Natural killer cell treated with Interleukin-12 subunit alpha and Interleukin-12 subunit beta and Interleukin-15 and Interleukin-18, amount 100 ng/mL, for 72 hours (primary cell): Measurements from ENCODE around the gene U2AF2. TPM values are rescaled to one million over a fixed set of nuclear protein-coding genes. Genes with fewer than 3 reads are reported as not detected.

ENCODE experiments used
- ATAC-seq, 2 donors: fragments of 150-1000 bp; cut with Tn5 transposase in 1 of 2; sonication (Bioruptor Pico), chemical (Tn5 transposase) in 1 of 2; 2 replicates each; pipeline ENCODE4 v1.10.0; 2021
- DNase-seq: peaks from one replicate; pipeline ENCODE4 v3.0.0; 2022; ENCODE audit warnings: low spot score
- H3K27ac Mint-ChIP-seq, 2 donors: 1 replicate in 1 of 2; 2 replicates in 1 of 2; pipeline ENCODE4 v1.8.0; 2022; ENCODE audit warnings: mixed read lengths in 2 of 2, mild to moderate bottlenecking in 1 of 2, moderate library complexity in 1 of 2
- H3K27me3 Mint-ChIP-seq, 2 donors: 1 replicate in 1 of 2; 2 replicates in 1 of 2; pipeline ENCODE4 v1.8.0; 2022; ENCODE audit warnings: mixed read lengths in 2 of 2
- H3K36me3 Mint-ChIP-seq: one replicate; pipeline ENCODE4 v1.8.0; 2022; ENCODE audit warnings: mixed read lengths
- H3K4me1 Mint-ChIP-seq, 2 donors: 1 replicate in 1 of 2; 2 replicates in 1 of 2; pipeline ENCODE4 v1.8.0; 2022; ENCODE audit warnings: low read depth in 2 of 2, mixed read lengths in 2 of 2, mild to moderate bottlenecking in 1 of 2
- H3K4me3 Mint-ChIP-seq: one replicate; pipeline ENCODE4 v1.8.0; 2022; ENCODE audit warnings: mixed read lengths
- H3K9me3 Mint-ChIP-seq: 2 replicates; pipeline ENCODE4 v1.8.0; 2022; ENCODE audit warnings: mixed read lengths
- total RNA-seq, 2 donors: library from RNA; stranded (reverse); gene quantifications; one replicate each; pipeline ENCODE4 v1.2.3, GENCODE V29; 2022

U2AF2 gene
- total RNA-seq, 2 donors from 2014 or later, result 266 to 434 TPM

DNA sequence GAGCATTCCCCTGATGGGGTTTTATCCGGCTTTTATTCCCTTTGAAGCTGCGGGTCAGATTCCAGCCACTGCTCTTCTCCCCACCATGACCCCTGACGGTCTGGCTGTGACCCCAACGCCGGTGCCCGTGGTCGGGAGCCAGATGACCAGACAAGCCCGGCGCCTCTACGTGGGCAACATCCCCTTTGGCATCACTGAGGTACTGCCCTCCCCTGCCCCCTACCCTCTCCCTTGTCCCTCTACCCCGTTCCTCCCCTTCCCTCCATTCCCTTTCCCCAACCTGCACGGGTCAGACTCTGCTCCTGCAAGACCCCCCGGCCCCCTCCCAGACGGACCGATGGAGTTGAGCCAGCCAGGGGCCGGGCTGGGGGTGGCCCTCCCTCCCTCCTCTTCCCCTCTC lies 6.2 kb downstream of the U2AF2 start:
- H3K36me3 Mint-ChIP-seq, result peaks cover 34% of the 10 kb centered on the region
- no peak overlapping the region for H3K27ac Mint-ChIP-seq
- no peaks in the 10 kb centered on the region for H3K9me3 Mint-ChIP-seq
- no peak for ATAC-seq
- no peaks in the 10 kb centered on the region for H3K27me3 Mint-ChIP-seq
- H3K4me3 Mint-ChIP-seq, result no peak overlapping the region
- DNase-seq, result no peak
- peaks cover 48% of the 10 kb centered on the region in 2 donors for H3K4me1 Mint-ChIP-seq

DNA sequence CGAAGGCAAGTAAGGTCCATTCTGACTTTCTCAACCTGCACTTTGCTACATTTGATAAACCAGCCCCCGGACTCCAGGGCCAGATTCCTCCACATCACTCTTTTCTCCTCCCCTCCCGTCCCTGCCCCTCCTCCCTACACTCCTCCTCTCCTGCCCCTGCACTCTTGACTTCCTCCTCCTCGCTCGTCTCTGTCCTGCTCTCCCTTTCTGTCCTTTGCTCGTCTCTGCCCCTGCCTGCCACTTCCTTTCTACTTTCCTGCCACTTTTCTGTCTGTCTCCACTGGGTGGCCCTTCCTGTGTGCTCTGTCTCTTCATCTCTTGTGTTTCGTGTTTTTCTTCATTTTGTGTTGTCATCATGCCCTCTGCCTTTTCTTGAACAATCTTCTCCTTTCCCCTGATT lies 7.0 kb downstream of the U2AF2 start:
- Mint-ChIP-seq H3K27ac (peak overlapping the region in 1 of 2 donors; percentile 30), H3K4me1 (peaks cover 42 to 45% of the 10 kb centered on the region in 2 donors), H3K27me3 (no peaks in the 10 kb centered on the region), H3K9me3 (no peaks in the 10 kb centered on the region), H3K36me3 (peaks cover 30% of the 10 kb centered on the region), H3K4me3 (peak overlapping the region; percentile 15)
- DNase-seq (no peak), ATAC-seq (no peak)

DNA sequence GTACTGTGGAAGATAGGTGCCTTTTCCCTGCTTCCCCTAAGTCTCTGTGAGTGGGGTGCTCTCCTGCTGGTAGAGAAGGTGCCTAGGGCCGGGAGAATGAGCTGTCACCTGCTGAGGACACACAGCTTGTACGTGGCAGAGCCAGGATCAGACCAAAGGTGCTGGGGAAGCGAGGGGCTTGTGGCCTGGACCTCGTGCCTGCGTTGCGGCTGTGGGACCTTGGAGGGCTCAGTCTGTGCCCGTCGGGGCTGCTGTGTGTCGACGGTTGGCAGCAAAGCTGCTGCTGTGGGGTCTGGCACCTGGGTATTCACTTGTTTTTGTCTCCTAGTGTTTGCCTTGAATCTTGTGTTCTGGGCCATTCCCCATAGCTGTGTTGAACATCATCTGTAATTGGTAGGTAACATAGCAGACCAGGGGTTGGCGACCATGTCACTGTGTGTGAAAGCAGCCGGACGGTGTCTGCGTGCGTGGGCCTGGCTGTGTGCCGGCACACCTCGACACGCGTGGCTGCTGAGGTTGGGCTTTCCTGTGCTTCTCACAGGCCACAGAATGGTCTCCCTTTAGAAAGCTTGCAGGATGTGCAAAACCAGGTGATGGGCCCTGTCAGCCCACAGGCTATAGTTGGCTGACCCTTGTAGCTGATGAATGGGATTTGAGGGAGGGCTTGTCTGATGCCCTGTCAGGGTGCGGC lies 9.2 kb downstream of the U2AF2 start:
- no peaks in the 10 kb centered on the region for H3K9me3 Mint-ChIP-seq
- peaks cover 32 to 33% of the 10 kb centered on the region in 2 donors for H3K4me1 Mint-ChIP-seq
- H3K27me3 Mint-ChIP-seq, result no peaks in the 10 kb centered on the region
- ATAC-seq, result no peak
- no peak for DNase-seq
- H3K36me3 Mint-ChIP-seq, result peaks cover 22% of the 10 kb centered on the region
- H3K27ac Mint-ChIP-seq, result no peak overlapping the region
- no peak overlapping the region for H3K4me3 Mint-ChIP-seq

DNA sequence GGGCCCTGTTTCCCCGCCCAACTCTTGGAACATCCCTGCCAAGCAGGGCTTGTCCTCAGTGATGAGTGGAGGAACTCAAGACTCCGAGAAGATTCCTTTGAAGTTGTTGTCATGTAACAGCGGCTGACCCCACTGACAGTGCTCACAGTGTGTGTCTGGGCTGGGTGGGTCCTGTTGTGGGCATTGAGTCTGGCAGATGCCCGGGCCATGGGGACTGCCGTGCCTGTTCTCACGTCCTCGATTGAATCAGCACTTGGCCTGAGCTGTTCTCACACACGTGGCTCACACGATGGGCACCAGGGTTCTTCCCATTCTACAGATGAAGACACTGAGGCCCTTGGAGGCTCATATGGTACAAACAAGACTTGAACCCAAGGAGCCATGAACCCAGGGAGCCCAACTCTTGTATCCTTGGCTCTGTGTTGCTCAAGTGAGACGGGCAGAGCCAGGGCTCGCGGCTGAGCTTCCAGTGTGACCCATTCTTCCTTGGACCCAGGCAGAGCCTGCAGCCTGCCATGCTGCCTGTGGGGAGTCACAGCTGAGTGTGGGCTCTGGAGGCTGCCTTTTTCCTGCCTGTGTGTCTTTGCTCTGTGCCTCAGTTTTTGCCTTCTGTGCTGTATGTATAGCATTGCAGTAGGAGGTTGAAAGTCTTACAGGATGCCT lies 11.6 kb downstream of the U2AF2 start:
- DNase-seq (no peak), ATAC-seq (no peak)
- no peaks in the 10 kb centered on the region for H3K9me3 Mint-ChIP-seq
- H3K27me3 Mint-ChIP-seq, result no peaks in the 10 kb centered on the region
- peaks cover 22% of the 10 kb centered on the region for H3K36me3 Mint-ChIP-seq
- H3K4me3 Mint-ChIP-seq, result no peak overlapping the region
- peaks cover 32 to 35% of the 10 kb centered on the region in 2 donors for H3K4me1 Mint-ChIP-seq
- H3K27ac Mint-ChIP-seq, result no peak overlapping the region

DNA sequence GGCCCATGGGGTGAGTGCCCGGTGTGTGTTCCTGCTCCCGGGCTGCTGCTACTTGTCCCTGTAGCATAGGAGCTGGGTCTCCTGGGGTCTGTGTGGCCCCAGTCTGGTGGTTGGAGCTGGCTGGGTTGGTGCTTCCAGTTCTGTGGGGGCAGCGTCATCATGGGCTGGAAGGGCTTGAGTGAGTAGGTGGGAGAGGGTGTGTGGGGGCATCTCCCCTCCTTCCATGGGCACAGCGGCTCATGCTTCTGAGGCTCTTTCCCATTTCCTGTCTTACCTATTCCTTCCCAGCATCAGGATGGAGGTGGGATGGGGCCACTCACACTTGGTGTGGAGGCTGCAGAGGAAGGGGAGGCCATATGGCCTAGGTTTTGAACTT lies 12.2 kb downstream of the U2AF2 start:
- Mint-ChIP-seq H3K4me3 (no peak overlapping the region), H3K36me3 (peaks cover 18% of the 10 kb centered on the region), H3K27me3 (no peaks in the 10 kb centered on the region), H3K27ac (no peak overlapping the region), H3K9me3 (no peaks in the 10 kb centered on the region), H3K4me1 (peaks cover 28 to 32% of the 10 kb centered on the region in 2 donors)
- DNase-seq, result no peak
- no peak for ATAC-seq

DNA sequence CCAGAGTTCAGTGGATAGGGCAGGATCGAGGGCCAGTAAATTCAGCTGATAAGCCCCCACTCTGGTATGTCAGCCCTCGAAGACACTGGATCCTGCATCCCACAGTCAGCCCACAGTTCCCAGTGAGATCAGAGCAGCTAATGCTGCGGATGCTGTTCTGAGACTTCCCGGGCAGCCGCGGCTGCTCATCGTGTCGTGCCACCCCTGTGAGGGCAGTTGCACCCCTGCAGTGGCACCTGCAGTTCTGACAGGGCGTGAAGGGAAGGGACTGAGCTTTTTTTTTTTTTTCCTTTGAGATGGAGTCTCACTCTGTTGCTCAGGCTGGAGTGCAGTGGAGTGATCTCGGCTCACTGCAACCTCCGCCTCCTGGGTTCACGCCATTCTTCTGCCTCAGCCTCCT lies 12.7 kb downstream of the U2AF2 start:
- Mint-ChIP-seq H3K9me3 (no peaks in the 10 kb centered on the region), H3K4me1 (peaks cover 29 to 33% of the 10 kb centered on the region in 2 donors), H3K27me3 (no peaks in the 10 kb centered on the region), H3K4me3 (no peak overlapping the region), H3K36me3 (peaks cover 18% of the 10 kb centered on the region), H3K27ac (no peak overlapping the region)
- DNase-seq (no peak), ATAC-seq (no peak)

DNA sequence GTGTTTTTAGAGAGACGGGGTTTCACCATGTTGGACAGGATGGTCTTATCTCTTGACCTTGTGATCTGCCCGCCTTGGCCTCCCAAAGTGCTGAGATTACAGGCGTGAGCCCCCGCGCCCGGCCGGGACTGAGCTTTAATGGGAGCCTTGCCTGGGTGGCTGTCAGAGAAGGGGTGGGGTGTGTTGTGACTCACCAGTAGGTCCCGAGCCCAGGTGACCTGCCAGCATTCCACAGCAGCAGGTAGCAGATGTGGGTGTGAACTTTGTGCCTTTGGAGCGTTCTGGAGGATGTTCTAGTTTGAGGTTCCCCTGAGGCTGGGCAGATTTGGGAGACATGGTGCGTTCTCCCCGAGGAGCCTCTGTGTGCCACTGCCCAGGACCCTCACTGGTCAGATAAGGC lies 13.1 kb downstream of the U2AF2 start:
- Mint-ChIP-seq H3K36me3 (peaks cover 14% of the 10 kb centered on the region), H3K4me3 (no peak overlapping the region), H3K9me3 (no peaks in the 10 kb centered on the region), H3K27ac (no peak overlapping the region), H3K4me1 (peaks cover 25 to 29% of the 10 kb centered on the region in 2 donors), H3K27me3 (no peaks in the 10 kb centered on the region)
- ATAC-seq (no peak), DNase-seq (no peak)

DNA sequence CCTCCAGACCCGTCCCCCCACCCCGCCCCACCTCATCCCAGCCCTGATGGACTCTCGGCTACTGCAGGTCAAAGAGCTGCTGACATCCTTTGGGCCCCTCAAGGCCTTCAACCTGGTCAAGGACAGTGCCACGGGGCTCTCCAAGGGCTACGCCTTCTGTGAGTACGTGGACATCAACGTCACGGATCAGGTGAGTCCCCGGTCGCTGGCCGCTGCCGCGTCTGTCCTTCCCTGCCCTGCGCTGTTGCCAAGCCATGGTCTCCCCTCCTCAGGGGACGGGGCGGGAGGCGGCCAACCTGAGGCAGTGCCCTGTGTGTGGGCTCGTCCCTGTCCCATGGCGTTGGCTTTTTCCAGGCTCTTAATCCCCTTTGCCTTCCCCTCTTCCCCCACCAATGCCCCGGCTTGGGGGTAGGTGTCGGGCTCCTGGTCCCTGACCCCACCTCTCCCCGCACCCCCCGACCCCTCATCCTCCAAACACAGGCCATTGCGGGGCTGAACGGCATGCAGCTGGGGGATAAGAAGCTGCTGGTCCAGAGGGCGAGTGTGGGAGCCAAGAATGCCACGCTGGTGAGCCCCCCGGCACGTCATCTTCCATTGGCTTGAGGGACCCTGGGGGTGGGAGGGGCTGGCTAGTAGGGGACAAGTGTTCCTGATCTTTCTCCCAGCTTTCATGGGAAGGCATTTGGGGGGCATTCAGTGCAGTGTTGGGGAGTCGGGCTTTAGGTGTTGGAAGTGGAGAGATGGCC lies 13.9 kb downstream of the U2AF2 start:
- Mint-ChIP-seq H3K36me3 (peaks cover 8% of the 10 kb centered on the region), H3K9me3 (no peaks in the 10 kb centered on the region), H3K4me3 (no peak overlapping the region), H3K27ac (no peak overlapping the region), H3K4me1 (peaks cover 24 to 25% of the 10 kb centered on the region in 2 donors), H3K27me3 (no peaks in the 10 kb centered on the region)
- ATAC-seq (no peak), DNase-seq (no peak)

DNA sequence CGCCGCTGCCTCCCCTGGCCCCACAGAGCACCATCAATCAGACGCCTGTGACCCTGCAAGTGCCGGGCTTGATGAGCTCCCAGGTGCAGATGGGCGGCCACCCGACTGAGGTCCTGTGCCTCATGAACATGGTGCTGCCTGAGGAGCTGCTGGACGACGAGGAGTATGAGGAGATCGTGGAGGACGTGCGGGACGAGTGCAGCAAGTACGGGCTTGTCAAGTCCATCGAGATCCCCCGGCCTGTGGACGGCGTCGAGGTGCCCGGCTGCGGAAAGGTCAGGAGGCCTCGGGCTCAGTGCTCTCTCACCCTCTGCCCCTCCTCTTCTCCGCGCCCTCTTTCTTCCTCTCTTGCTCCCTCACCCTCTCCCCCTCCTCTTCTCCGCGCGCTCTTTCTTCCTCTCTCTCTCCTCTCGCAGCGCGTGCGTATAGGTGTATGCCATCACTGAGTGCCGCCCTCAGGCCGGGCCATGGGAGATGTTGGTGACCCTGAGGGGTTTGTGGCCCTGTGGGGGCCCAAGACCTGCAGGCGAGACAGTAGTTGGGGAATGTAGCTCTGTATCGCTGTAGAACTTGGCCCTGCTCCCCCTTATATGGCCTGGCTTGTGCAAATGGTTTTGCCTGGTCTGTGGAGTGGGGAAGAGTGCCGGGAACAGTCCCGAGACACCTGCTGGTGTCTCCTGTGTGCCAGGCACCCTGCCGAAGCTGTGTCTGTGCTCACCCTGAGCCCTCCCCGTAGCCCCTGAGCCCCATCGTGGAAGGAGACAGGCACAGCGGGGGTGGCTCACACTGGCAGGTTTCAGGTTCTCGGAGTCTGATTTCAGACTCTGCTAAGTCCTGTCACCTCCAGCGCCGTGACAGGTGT lies 14.8 kb downstream of the U2AF2 start:
- no peak overlapping the region for H3K27ac Mint-ChIP-seq
- peaks cover 4% of the 10 kb centered on the region for H3K36me3 Mint-ChIP-seq
- DNase-seq (no peak), ATAC-seq (no peak)
- peaks cover 23 to 25% of the 10 kb centered on the region in 2 donors for H3K4me1 Mint-ChIP-seq
- H3K27me3 Mint-ChIP-seq, result no peaks in the 10 kb centered on the region
- no peak overlapping the region for H3K4me3 Mint-ChIP-seq
- no peaks in the 10 kb centered on the region for H3K9me3 Mint-ChIP-seq

DNA sequence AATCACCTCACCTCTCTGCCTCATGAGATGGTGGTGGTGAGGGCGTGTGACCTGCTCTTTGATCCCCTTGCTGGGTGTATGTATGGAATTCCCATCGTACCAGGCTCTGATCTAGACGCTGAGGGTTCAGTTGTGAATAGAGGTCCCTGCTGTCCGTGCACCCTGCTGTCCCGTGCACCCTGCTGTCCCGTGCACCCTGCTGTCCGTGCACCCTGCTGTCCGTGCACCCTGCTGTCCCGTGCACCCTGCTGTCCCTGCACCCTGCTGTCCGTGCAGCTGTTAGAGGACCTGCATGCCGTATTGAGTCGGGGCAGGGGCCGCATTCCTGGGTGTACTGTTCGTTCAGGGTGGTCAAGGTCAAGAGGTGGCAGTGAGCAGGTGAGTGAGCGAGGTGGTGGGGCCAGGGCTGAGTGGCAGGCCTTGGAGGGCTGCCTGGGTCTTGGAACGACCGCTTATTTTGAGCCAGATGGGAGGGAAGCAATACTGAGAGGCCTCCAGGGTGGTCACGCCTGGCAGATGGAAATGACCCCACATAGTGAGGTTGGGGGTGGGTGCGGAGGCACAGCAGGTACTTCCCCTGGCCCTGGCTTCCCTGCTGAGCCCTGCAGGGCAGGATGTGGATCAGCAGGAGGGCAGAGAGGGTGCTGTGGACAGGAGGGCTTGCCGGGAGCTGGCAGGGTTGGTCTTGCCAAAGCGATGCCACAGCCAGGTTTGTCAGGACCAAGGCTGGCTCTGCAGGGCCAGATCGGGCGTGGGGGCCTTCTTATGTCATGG lies 15.6 kb downstream of the U2AF2 start:
- Mint-ChIP-seq H3K36me3 (peaks cover 6% of the 10 kb centered on the region), H3K4me3 (no peak overlapping the region), H3K27ac (peak overlapping the region in 1 of 2 donors; percentile 33), H3K9me3 (no peaks in the 10 kb centered on the region), H3K4me1 (peaks cover 26% of the 10 kb centered on the region in 2 donors), H3K27me3 (no peaks in the 10 kb centered on the region)
- ATAC-seq (no peak), DNase-seq (no peak)

DNA sequence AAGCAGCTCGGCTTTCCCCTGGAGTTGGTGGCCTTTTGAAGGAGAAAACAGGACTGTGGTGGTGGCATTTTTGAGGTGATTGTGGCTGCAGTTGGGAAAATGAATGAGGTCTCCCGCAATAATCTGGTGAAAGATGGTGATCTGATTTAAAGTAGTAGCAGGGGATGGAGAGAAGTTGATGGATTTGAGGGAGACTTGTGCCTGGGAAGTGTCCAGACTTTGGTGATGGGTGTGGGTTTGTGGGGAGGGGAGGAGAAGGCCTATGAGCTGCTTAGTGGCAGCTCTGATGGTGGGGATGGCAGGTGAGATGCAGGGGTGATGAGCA lies 16.2 kb downstream of the U2AF2 start:
- H3K27ac Mint-ChIP-seq, result peak overlapping the region in 1 of 2 donors; percentile 33
- ATAC-seq (no peak), DNase-seq (no peak)
- no peak overlapping the region for H3K4me3 Mint-ChIP-seq
- peaks cover 12% of the 10 kb centered on the region for H3K36me3 Mint-ChIP-seq
- H3K4me1 Mint-ChIP-seq, result peaks cover 31 to 32% of the 10 kb centered on the region in 2 donors
- H3K27me3 Mint-ChIP-seq, result no peaks in the 10 kb centered on the region
- no peaks in the 10 kb centered on the region for H3K9me3 Mint-ChIP-seq

DNA sequence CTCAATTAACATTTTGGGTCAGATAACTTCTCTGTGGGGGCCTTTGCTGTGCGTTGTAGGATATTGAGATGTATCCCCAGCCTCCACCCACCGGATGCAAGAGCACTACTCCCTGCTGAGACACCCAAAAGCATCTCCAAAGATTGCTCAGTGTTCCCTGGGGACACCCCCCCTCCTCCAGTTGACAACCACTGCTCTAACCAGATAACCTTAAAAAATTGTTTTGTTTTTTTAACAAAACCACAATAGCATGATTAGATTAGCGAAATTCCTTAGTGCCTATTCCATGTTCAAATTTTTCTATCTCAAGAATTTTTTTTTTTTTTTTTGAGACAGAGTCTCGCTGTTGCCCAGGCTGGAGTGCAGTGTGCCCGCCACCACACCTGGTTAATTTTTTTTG lies 17.6 kb downstream of the U2AF2 start:
- Mint-ChIP-seq H3K9me3 (no peaks in the 10 kb centered on the region), H3K4me3 (no peak overlapping the region), H3K36me3 (peaks cover 18% of the 10 kb centered on the region), H3K27ac (no peak overlapping the region), H3K27me3 (no peaks in the 10 kb centered on the region), H3K4me1 (peaks cover 40 to 44% of the 10 kb centered on the region in 2 donors)
- no peak for ATAC-seq
- no peak for DNase-seq

DNA sequence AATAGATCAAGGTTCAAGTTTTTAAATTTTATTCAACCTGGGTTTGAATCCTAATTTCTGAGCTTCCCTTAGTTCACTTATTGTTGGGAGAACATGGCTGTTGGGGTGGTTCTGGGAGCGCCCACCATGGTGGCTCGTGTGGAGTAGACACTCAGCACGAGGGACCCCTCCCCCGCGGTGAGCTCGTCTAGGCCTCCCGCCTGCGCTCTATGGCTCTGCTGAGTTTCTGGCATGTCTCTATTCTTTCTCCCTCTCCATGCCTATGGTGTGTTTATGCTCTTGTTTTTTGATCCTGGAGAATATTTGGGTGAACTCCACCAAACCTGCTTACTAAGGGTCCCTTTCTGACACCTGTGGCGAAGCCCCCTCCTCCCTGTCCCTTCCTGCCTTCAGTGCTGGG lies 18.6 kb downstream of the U2AF2 start:
- no peaks in the 10 kb centered on the region for H3K9me3 Mint-ChIP-seq
- no peak overlapping the region for H3K4me3 Mint-ChIP-seq
- no peak for ATAC-seq
- peaks cover 49 to 51% of the 10 kb centered on the region in 2 donors for H3K4me1 Mint-ChIP-seq
- no peaks in the 10 kb centered on the region for H3K27me3 Mint-ChIP-seq
- H3K27ac Mint-ChIP-seq, result peak overlapping the region in 1 of 2 donors; percentile 33
- no peak for DNase-seq
- peaks cover 23% of the 10 kb centered on the region for H3K36me3 Mint-ChIP-seq
